ENCODE data around the gene SH3RF3. TPM values are rescaled to one million over a fixed set of nuclear protein-coding genes. Genes with fewer than 3 reads are reported as not detected.
"Not testable (repeated sequence)": the region's sequence is repeated elsewhere in the genome, so short reads cannot be mapped to it uniquely, and the experiment has no call there.

The SH3RF3 gene
- total RNA-seq, 1 donor from 2014 or later, result 7.3 TPM

DNA sequence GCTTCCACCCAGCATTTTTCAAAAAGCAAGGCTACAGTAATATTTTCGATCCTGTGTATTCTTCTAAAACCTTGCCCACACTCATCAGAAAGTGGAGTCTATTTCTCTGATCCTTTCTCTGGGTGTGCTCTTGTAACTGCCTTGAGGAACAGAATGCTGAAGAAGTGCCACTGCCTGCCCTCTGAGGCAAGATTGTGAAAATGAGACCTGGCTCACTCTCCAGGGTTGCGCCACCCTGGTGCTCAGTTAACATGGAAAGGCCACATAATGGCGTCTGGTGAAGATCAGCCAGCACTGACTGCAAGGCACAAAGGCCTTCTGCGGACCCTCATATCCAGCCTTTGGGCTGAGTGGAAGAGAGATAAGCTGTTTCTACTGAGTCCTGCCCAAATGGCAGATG lies 11.2 kb upstream of the SH3RF3 start:
- FAIRE-seq, result no peak

DNA sequence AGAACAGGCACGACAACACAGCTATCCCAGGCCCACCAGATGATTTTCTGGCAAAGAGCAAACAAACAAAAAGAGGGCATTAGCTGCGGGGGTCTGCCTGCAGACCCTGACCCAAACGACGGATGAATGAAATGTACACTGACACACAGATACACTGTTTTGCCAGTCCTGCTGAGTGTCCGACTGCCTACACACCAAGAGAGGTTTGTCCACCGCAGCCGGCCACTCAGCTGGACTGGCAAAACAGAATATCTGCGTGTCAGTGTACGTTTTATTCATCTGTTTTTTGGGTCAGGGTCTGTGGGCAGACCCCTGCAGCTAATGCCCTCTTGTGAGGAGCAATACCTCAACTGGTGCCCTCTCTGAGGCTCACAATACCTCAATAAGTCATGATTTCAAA lies 10.7 kb upstream of the SH3RF3 start:
- Histone ChIP-seq H3K9me3 (ENCODE audit: insufficient read depth, low read depth, low read length) (no peaks in the 10 kb centered on the region), H3K27me3 (ENCODE audit: insufficient read depth, low read length) (peaks cover 12% of the 10 kb centered on the region), H3K79me2 (ENCODE audit: insufficient read depth, low read length) (no peaks in the 10 kb centered on the region), H3K4me1 (ENCODE audit: insufficient read depth, low read length) (no peaks in the 10 kb centered on the region), H2AFZ (ENCODE audit: low read depth, low read length) (no peak overlapping the region), H3K4me2 (ENCODE audit: low read length) (no peak overlapping the region), H3K9ac (ENCODE audit: low read length) (no peak overlapping the region), H4K20me1 (ENCODE audit: insufficient read depth, low read length) (no peaks in the 10 kb centered on the region), H3K4me3 (ENCODE audit: insufficient read depth, low read depth, low read length) (no peak overlapping the region), H3K36me3 (ENCODE audit: insufficient read depth, low read length) (no peaks in the 10 kb centered on the region), H3K27ac (ENCODE audit: low read depth, low read length) (no peak overlapping the region)
- no peak for TF ChIP-seq EZH2 (IDR thresholded peaks at IDR 0.05; ENCODE audit: insufficient read depth, low read length)
- TF ChIP-seq, protein P1, sequence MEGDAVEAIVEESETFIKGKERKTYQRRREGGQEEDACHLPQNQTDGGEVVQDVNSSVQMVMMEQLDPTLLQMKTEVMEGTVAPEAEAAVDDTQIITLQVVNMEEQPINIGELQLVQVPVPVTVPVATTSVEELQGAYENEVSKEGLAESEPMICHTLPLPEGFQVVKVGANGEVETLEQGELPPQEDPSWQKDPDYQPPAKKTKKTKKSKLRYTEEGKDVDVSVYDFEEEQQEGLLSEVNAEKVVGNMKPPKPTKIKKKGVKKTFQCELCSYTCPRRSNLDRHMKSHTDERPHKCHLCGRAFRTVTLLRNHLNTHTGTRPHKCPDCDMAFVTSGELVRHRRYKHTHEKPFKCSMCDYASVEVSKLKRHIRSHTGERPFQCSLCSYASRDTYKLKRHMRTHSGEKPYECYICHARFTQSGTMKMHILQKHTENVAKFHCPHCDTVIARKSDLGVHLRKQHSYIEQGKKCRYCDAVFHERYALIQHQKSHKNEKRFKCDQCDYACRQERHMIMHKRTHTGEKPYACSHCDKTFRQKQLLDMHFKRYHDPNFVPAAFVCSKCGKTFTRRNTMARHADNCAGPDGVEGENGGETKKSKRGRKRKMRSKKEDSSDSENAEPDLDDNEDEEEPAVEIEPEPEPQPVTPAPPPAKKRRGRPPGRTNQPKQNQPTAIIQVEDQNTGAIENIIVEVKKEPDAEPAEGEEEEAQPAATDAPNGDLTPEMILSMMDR (IDR thresholded peaks at IDR 0.05; ENCODE audit: insufficient read depth, low read depth, low read length), result no peak
- Mint-ChIP-seq H3K27ac (ENCODE audit: unreplicated experiment) (no peak overlapping the region), H3K36me3 (ENCODE audit: low read depth, unreplicated experiment) (peaks cover 2% of the 10 kb centered on the region), H3K27me3 (ENCODE audit: low read depth, unreplicated experiment) (peaks cover 25% of the 10 kb centered on the region), H3K4me1 (ENCODE audit: low read depth, unreplicated experiment) (no peaks in the 10 kb centered on the region), H3K9me3 (ENCODE audit: unreplicated experiment) (peaks cover 13% of the 10 kb centered on the region), H3K4me3 (ENCODE audit: unreplicated experiment) (no peak overlapping the region)
- no peak for DNase-seq (ENCODE audit: low read depth)
- FAIRE-seq, result no peak

More for the DNA sequence above, 11.2 kb upstream of the SH3RF3 start:
- H3K27me3 ChIP-seq (ENCODE audit: insufficient read depth, low read length), result peaks cover 12% of the 10 kb centered on the region
- H3K27ac ChIP-seq (ENCODE audit: low read depth, low read length), result no peak overlapping the region
- no peaks in the 10 kb centered on the region for H3K79me2 ChIP-seq (ENCODE audit: insufficient read depth, low read length)
- Mint-ChIP-seq H3K27me3 (ENCODE audit: low read depth, unreplicated experiment) (peaks cover 24% of the 10 kb centered on the region), H3K9me3 (ENCODE audit: unreplicated experiment) (peaks cover 13% of the 10 kb centered on the region), H3K36me3 (ENCODE audit: low read depth, unreplicated experiment) (peaks cover 2% of the 10 kb centered on the region), H3K4me1 (ENCODE audit: low read depth, unreplicated experiment) (no peaks in the 10 kb centered on the region), H3K27ac (ENCODE audit: unreplicated experiment) (no peak overlapping the region), H3K4me3 (ENCODE audit: unreplicated experiment) (no peak overlapping the region)
- no peak overlapping the region for H3K4me2 ChIP-seq (ENCODE audit: low read length)
- no peaks in the 10 kb centered on the region for H4K20me1 ChIP-seq (ENCODE audit: insufficient read depth, low read length)
- H2AFZ ChIP-seq (ENCODE audit: low read depth, low read length), result no peak overlapping the region
- H3K9ac ChIP-seq (ENCODE audit: low read length), result no peak overlapping the region
- H3K4me1 ChIP-seq (ENCODE audit: insufficient read depth, low read length), result no peaks in the 10 kb centered on the region
- no peaks in the 10 kb centered on the region for H3K36me3 ChIP-seq (ENCODE audit: insufficient read depth, low read length)
- no peaks in the 10 kb centered on the region for H3K9me3 ChIP-seq (ENCODE audit: insufficient read depth, low read depth, low read length)
- TF ChIP-seq, protein P1 (IDR thresholded peaks at IDR 0.05; ENCODE audit: insufficient read depth, low read depth, low read length), result no peak
- TF ChIP-seq EZH2 (IDR thresholded peaks at IDR 0.05; ENCODE audit: insufficient read depth, low read length), result no peak
- no peak for DNase-seq (ENCODE audit: low read depth)
- no peak overlapping the region for H3K4me3 ChIP-seq (ENCODE audit: insufficient read depth, low read depth, low read length)

DNA sequence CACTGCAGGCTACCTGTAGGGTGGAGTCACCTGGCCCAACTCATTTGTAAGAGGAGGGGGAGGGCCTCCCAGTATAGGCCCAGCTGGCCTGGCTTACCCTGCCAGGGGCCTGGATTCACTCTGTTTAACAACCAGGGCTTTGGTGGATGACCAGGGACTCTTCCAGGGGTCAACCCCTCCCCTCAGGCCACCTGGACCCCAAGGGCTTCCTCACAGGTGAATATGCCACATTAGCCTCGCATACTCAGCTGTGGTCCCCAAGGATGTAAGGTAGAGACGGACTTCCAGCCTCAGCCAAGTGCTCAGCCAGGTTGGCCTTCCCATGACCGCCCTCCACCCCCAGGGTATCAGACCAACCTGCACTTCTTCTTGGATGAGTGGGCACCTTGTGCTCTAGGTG lies 8.8 kb upstream of the SH3RF3 start:
- peaks cover 20% of the 10 kb centered on the region for H3K27me3 Mint-ChIP-seq (ENCODE audit: low read depth, unreplicated experiment)
- Histone ChIP-seq H3K79me2 (ENCODE audit: insufficient read depth, low read length) (no peaks in the 10 kb centered on the region), H2AFZ (ENCODE audit: low read depth, low read length) (no peak overlapping the region), H3K36me3 (ENCODE audit: insufficient read depth, low read length) (no peaks in the 10 kb centered on the region), H4K20me1 (ENCODE audit: insufficient read depth, low read length) (no peaks in the 10 kb centered on the region), H3K4me1 (ENCODE audit: insufficient read depth, low read length) (peaks cover 5% of the 10 kb centered on the region), H3K27ac (ENCODE audit: low read depth, low read length) (no peak overlapping the region), H3K9ac (ENCODE audit: low read length) (no peak overlapping the region), H3K4me3 (ENCODE audit: insufficient read depth, low read depth, low read length) (no peak overlapping the region), H3K4me2 (ENCODE audit: low read length) (no peak overlapping the region), H3K9me3 (ENCODE audit: insufficient read depth, low read depth, low read length) (no peaks in the 10 kb centered on the region), H3K27me3 (ENCODE audit: insufficient read depth, low read length) (peaks cover 14% of the 10 kb centered on the region)
- DNase-seq (ENCODE audit: low read depth), result no peak
- H3K4me3 Mint-ChIP-seq (ENCODE audit: unreplicated experiment), result no peak overlapping the region
- no peak overlapping the region for H3K27ac Mint-ChIP-seq (ENCODE audit: unreplicated experiment)
- TF ChIP-seq EZH2 (IDR thresholded peaks at IDR 0.05; ENCODE audit: insufficient read depth, low read length), result no peak
- TF ChIP-seq, protein P1 (IDR thresholded peaks at IDR 0.05; ENCODE audit: insufficient read depth, low read depth, low read length), result no peak
- FAIRE-seq, result no peak
- H3K4me1 Mint-ChIP-seq (ENCODE audit: low read depth, unreplicated experiment), result peaks cover 7% of the 10 kb centered on the region
- H3K36me3 Mint-ChIP-seq (ENCODE audit: low read depth, unreplicated experiment), result peaks cover 2% of the 10 kb centered on the region
- peaks cover 13% of the 10 kb centered on the region for H3K9me3 Mint-ChIP-seq (ENCODE audit: unreplicated experiment)

DNA sequence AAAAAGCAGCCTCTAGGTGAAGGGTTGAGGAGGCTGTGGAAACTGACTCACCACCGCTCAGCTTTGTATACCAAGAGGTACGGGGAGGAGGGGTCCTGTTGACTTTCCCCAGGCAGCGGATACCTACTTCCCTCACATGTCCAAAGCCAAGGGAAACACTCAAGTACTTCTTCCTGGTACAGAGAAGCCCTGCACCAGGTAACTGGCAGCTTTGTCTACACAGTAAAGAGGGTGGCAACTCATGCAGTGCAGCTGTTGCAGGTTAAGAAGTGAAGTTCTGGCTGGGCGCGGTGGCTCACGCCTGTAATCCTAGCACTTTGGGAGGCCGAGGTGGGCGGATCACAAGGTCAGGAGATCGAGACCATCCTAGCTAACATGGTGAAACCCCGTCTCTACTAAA lies 8.3 kb upstream of the SH3RF3 start:
- Histone ChIP-seq H3K4me1 (ENCODE audit: insufficient read depth, low read length) (peaks cover 11% of the 10 kb centered on the region), H3K27me3 (ENCODE audit: insufficient read depth, low read length) (peaks cover 14% of the 10 kb centered on the region)
- not testable (repeated sequence) for FAIRE-seq; H3K36me3 ChIP-seq (ENCODE audit: insufficient read depth, low read length); H2AFZ ChIP-seq (ENCODE audit: low read depth, low read length); H4K20me1 ChIP-seq (ENCODE audit: insufficient read depth, low read length); H3K4me3 Mint-ChIP-seq (ENCODE audit: unreplicated experiment); H3K4me2 ChIP-seq (ENCODE audit: low read length); H3K79me2 ChIP-seq (ENCODE audit: insufficient read depth, low read length); H3K27ac ChIP-seq (ENCODE audit: low read depth, low read length); H3K4me3 ChIP-seq (ENCODE audit: insufficient read depth, low read depth, low read length); H3K27ac Mint-ChIP-seq (ENCODE audit: unreplicated experiment); DNase-seq (ENCODE audit: low read depth); H3K9ac ChIP-seq (ENCODE audit: low read length); H3K36me3 Mint-ChIP-seq (ENCODE audit: low read depth, unreplicated experiment); H3K9me3 ChIP-seq (ENCODE audit: insufficient read depth, low read depth, low read length)
- Mint-ChIP-seq H3K27me3 (ENCODE audit: low read depth, unreplicated experiment) (peaks cover 19% of the 10 kb centered on the region), H3K4me1 (ENCODE audit: low read depth, unreplicated experiment) (peaks cover 12% of the 10 kb centered on the region), H3K9me3 (ENCODE audit: unreplicated experiment) (peaks cover 13% of the 10 kb centered on the region)
